Erythroblast (primary cell): ENCODE data around the gene SLC13A4.

ENCODE experiments used
- DNase-seq, 2 experiments: peaks; one replicate each; lab custom pipeline; 2025; lab: John Stamatoyannopoulos, UW
- GATA1 ChIP-seq: IDR thresholded peaks from 2 replicates; pipeline ENCODE4 v1.6.1; 2011; ENCODE audit warnings: low read depth, mild to moderate bottlenecking, control low read depth, low read length, moderate library complexity
- POLR2A ChIP-seq: IDR thresholded peaks from 2 replicates; pipeline ENCODE4 v1.6.1; 2011; ENCODE audit warnings: mild to moderate bottlenecking, low read length

Gene SLC13A4

DNA sequence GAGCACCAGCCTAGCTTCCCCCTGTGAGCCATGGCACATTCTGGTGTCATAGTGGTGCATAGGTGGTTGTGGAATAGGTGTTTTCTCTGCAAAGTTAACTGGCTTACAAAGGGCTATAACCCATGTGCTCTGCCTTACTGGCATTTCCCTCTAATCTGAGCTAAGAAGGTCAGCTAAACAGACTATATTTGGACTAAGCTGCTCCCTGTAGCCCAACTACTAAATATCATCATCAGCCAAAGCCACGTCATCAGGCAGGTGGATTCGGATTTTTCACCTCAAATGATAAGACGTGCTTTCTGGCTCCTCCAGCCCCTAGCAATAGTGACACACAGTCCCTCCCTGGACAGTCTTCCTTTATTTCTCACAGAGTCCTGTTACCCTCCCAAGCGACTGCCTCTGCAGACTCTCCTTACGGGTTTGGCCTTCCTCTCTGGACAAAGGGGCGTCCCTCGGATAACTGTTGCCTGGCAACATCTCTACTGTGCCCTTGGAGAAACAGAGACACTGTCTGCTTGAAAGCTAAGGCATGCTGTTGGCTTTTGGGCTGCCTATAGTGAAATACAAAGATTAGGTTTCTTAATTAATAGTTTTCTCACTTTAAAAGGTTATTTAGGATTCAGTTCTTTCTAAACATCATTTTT lies 9.1 kb downstream of the SLC13A4 start:
- TF ChIP-seq GATA1: no peak
- TF ChIP-seq POLR2A: no peak
- DNase-seq: no peak

DNA sequence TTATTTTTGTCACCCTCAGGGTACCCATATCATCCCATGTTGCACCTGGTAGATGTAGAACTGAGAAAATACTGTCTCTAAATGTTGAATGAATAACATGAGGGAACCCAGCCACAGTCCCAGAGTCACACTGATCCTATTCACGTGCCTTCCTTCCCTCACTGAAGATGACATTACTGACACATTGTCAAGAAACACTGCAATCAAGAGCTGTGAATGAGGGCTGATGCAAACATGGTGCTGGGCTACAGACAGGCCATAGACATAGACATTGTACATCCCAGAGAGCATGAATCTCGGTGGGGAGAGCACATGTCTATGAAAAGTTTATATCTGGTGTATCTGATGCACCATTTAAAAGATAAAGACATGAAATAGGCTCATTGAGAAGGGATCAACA lies 9.8 kb downstream of the SLC13A4 start:
- DNase-seq: no peak
- TF ChIP-seq GATA1 (no peak), POLR2A (no peak)

DNA sequence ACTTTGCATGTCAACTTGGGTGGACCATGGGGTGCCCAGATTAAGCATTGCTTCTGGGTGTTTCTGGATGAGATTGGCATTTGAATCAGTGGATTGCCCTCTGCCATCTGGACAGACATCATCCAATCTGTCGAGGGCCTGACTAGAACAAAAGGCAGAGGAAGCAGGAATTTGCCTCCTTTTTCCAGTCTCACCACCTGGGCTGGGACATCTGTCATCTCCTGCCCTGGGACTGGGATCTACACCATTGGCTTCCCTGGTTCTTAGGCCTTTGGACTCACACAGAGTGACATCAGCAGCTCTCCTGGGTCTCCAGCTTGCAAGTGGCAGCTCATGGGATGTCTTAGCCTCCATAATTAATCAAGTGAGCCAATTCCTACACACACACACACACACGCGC lies 10.3 kb downstream of the SLC13A4 start:
- no peak for DNase-seq

DNA sequence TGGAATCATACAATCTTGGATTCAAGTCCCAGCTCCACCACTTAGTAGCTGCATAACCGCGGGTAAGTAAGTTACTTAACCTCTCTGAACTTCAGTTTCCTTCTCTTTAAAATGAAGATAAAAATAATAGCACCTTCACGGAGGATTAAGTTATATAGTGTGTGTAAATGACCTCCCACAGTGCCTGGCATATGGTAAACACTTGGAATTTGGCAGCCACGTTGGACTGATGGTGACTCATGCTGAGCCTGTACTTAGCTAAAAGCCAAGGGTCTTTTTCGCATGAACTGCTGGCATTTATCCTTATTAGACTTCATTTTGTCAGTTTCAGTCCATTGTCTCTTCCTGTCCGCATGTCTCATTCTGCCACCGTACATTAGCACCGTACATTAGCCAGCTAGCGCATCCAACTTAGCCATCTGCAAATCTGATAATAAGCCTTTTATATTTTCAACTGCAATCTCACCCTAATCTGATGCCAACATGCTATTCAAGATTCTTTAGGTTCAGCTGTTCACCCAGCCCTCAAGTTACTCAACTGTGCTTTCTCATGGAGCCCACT lies 11.2 kb downstream of the SLC13A4 start:
- TF ChIP-seq GATA1 (no peak), POLR2A (no peak)
- DNase-seq: no peak

More for the DNA sequence above, 10.3 kb downstream of the SLC13A4 start:
- no peak for TF ChIP-seq POLR2A
- TF ChIP-seq GATA1: no peak

DNA sequence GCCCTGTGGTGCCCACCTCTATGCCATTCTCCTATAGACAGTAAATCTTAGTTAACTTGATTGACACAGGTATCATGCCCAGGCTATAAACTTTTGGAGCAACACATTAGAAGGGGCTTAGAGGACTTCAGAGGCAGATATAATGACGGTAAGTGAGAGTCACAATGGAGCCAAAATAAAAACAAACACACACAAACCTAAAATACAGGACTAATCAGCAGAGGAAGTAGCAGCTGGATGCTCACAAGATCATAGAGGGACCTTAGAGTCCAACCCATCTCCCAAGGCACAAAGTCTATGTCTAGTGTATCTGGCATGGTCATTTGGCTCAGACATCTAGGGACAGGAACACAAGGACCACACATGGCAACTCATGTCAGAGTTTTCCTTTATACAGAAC lies 12.3 kb downstream of the SLC13A4 start:
- no peak for DNase-seq
- TF ChIP-seq POLR2A (no peak), GATA1 (no peak)

DNA sequence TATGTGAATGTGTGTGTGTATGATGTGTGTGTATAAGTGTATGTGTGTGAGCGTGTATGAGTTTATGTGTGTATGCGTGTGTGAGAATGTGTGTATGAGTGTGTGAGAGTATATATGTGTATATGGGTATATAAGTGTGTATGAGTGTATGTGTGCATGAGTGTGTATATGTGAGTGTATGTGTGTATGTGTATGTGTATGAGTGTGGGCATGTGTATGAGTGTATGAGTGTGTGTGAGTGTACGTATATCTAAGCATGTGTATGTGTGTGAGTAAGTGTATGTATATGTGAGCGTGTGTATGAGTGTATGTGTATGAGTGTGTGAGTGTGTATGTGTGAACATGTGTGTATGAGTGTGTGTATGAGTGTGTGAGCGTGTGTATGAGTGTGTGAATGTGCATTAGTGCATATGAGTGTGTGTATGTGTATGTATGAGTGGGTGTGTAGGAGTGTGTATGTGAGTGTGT lies 12.9 kb downstream of the SLC13A4 start:
- DNase-seq: no peak
- TF ChIP-seq POLR2A: no peak
- no peak for TF ChIP-seq GATA1

DNA sequence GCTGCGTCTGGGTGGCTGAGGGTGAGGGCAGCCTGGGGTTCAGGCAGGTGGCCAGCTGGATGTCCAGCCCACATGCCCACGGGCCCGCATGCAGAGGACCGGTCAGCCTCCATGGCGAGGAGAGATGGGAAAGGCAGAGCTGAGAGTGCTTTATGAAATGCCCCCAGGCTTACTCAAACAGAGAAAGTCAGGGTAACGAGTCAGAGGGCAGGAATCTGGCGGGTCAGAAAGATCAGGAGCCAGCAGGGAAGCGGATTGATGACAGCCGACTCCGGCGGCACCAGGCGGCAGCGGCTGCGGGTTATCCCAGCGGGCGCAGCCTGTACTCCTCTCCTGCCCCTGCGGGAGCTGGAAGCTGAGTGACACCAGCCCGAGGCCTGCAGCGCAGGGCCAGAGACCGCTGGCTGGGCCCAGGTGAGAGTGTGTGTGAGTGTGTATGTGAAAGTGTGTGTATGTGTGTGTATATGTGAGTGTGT lies 13.4 kb downstream of the SLC13A4 start:
- no peak for DNase-seq
- TF ChIP-seq GATA1 (no peak), POLR2A (no peak)

DNA sequence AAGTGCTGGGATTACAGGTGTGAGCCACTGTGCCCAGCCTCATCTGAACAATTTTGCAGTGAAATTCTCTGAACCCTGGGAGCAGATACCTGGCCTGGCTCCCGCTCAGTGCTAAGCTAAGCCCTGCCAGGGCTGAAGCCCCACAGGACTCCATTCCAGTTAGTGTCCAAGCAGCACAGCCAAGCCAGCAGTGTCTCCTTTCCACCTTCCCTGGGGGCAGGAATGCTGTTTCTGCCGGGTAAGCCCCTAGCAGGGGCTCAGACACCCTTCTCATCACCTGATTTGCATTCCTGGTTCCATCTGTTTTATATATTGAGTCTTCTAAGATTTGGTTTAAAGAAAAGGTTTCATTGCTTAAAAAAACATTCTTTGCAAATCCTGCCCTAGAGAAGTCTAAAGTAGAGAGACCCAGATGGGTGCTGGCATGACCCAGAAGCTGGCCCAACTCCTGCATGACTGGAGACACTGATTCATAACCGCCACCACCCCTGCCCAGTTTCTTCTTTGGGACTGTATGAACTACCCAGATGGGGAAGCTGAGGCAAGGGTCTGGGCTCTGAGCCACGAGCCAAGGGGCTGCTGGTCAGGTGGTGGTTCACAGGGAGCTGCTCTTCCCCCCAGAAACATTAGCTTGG lies 14.0 kb downstream of the SLC13A4 start:
- DNase-seq: no peak
- TF ChIP-seq POLR2A (no peak), GATA1 (no peak)

DNA sequence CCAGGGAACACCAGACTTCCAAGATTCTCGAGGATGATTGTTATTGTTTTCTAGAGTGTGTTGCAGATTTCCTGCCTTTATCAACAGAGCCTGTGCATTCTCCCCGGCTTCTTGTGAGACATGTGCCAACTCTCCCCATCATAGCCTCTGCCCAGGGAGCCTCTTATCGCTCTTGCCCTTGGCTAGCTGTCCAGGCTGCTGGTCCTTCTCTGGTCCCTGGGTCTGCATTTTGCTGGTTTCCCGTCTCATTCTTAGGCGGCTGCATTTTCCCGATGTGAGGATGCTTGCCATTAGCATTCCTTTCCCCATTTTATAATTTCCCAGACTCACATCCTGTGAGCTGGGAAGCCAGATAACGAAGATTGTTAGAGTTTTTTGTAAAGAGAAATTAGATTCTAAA lies 15.2 kb downstream of the SLC13A4 start:
- DNase-seq: no peak
- TF ChIP-seq GATA1 (no peak), POLR2A (no peak)

DNA sequence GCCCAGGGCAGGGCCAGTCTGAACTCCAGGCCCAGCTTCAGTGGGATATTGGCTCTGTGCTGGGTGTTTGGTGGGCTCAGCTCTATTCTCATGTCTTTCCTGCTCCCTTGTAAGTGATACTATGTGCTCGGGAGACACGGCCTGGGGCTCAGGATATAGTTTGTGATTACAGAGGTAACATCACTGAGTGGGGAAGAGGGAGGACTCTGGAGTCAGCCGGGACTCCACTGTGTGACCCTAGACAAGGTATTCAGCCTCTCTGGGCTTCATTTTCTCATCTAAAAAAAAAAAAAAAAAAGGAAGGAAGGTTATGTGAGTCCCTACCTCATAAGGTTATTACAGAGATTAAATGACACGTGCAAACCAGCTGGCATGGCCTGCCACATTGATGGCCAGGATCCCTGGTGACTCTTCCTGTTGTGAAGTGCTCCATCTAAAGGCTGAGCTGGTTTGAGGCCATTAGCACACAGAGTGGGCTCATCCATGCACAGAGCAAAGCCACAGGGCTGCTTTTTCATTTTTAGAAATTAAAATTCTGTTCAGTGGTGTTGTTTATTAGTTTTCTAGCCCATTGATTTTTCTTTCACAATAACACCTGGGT lies 15.7 kb downstream of the SLC13A4 start:
- no peak for DNase-seq
- TF ChIP-seq POLR2A: no peak
- no peak for TF ChIP-seq GATA1

DNA sequence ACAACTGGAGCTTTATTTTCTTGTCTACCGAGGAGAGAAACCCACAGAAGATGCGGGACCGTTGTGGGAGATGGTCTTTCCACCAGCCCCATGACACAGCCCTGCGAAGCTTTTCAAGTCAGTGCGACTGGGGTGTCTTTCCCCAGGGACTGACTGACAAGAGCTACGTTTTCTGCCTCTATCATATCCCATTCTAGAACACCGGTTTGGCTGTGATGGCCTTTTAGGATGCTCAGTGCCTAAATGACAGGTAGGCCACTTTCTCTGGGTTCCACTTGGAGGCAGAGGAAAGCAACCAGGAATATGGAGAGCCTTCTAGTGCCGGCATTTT lies 16.9 kb downstream of the SLC13A4 start:
- TF ChIP-seq POLR2A (no peak), GATA1 (no peak)
- DNase-seq: no peak

DNA sequence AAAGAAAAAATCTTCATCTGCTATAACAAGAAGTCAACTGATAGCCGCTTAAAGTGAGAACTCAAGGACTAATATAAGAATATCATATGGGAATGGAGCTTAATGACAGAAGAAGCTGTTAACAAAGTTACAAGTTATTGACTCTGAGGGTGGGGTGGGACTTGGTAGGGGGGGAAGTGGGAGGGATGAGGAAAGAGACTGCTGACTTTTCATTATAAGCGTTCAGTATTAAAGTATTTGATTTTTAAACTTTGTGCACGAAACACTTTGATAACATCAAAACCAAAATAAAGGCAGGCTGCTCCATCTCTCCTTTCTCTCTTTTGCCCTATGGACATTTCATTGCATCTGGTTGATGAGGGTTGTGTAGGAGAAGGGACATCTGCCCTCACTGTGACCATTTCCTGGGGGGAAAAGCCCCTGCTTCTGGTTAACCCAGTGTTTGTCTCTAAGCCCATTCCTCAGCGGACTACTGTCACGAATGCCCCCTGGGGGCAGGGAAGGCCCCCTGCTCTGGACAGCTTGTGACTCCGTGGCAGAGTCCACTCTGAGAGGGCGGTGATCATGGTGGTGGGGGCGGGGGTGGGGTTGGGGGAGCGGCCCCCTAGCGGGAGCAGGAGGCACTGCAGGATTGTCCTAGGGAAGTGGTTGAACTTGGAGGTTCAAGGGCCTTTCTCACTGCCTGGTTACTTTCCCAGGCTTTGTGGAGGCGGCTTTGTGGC lies 17.4 kb downstream of the SLC13A4 start:
- TF ChIP-seq GATA1 (no peak), POLR2A (no peak)
- peak; percentile 41 to 66 for DNase-seq

DNA sequence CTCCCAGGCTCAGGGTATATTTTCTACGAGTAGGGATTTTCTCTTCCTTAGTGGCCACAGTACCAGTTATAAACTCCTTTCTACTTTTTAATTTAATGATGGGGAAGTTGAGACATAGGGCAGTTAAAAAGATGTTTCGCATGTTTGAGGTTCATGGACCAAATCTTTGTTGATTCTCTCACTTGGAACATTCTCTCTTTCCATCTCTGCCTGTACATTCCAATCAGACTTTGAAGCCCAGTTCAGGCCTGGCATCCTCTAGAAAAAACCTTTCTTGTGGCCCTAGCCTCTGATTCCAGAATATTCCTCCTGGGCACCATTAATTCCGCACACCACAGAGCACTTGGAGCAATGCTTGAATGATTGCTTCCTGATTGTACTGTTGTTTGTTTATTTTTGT lies 18.5 kb downstream of the SLC13A4 start:
- TF ChIP-seq POLR2A (no peak), GATA1 (no peak)
- DNase-seq: no peak

DNA sequence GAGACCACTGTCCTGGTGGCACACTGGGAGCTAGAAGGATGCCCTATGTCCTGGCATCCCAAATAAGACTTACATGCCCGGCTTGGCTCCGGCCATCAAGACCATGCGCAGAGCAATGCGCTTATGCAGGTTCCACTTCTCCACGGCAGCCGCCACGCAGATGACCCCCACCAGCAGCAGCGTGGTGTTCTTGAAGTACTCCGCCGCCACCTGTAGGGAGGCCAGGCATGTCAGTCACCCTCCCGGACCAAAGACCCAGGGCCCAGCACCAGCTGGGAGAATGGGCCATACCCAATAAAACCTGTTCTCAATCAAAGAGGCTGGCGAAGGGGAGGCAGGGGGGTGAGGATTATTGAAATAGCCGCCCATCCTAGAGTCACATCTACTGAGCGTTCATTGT lies 19.9 kb downstream of the SLC13A4 start:
- no peak for DNase-seq
- no peak for TF ChIP-seq GATA1
- TF ChIP-seq POLR2A: no peak
